OCI-LY3 (cell line): ENCODE results near the gene FAM227B.

Experiments
- EZH2phosphoT487 ChIP-seq: fragments of 200-600 bp; shearing (Covaris generic); IDR thresholded peaks from 2 replicates; pipeline ENCODE4 v1.6.1; 2018; ENCODE audit warnings: antibody characterized with exemption, mixed run types, low read depth
- TF ChIP-seq, protein P1 (sequence below): fragments of 200-600, 300-600 bp; sonication (generic); IDR thresholded peaks from 2 replicates; pipeline ENCODE4 v1.5.1; 2014; ENCODE audit warnings: antibody characterized with exemption, low read length, low read depth

DNA sequence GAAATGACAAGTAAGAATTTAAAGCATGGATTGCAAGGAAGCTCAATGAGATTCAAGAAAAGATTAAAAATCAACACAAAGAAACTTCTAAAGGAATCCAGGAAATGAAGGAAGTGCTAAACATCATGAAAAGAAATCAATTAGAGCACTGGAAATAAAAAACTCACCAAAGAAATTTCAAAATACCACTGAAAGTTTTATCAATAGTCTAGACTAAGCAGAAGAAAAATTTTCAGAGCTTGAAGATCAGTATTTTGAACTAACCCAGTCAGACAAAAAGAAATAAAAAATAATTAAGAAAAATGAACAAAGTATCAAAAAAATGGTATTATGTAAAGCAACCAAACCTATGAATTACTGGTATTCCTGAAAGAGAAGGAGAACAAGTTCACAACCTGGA, 60.6 kb downstream of the FAM227B start:
- TF ChIP-seq, protein P1, sequence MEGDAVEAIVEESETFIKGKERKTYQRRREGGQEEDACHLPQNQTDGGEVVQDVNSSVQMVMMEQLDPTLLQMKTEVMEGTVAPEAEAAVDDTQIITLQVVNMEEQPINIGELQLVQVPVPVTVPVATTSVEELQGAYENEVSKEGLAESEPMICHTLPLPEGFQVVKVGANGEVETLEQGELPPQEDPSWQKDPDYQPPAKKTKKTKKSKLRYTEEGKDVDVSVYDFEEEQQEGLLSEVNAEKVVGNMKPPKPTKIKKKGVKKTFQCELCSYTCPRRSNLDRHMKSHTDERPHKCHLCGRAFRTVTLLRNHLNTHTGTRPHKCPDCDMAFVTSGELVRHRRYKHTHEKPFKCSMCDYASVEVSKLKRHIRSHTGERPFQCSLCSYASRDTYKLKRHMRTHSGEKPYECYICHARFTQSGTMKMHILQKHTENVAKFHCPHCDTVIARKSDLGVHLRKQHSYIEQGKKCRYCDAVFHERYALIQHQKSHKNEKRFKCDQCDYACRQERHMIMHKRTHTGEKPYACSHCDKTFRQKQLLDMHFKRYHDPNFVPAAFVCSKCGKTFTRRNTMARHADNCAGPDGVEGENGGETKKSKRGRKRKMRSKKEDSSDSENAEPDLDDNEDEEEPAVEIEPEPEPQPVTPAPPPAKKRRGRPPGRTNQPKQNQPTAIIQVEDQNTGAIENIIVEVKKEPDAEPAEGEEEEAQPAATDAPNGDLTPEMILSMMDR: no peak
- TF ChIP-seq EZH2phosphoT487: no peak
